Measurements from ENCODE around the gene CCDC78. TPM values are rescaled to one million over a fixed set of nuclear protein-coding genes. Genes with fewer than 3 reads are reported as not detected.
A peak's percentile ranks its signal among the peaks of the same experiment; 100 is the strongest.

The CCDC78 gene
- total and polyA plus RNA-seq, 2 of the 13 experiments (the other 11 are each of a cell fraction or from before 2014, with no cell fraction given), result 0.53 to 1.5 TPM

GRCh38 chr16:700684-701584 lies 25.3 kb downstream of the CCDC78 start (continued):
- TF ChIP-seq ZNF615 (CRISPR knock-in tag; IDR thresholded peaks at IDR 0.05; ENCODE audit: borderline replicate concordance) (no peak), JUND (CRISPR knock-in tag; IDR thresholded peaks at IDR 0.05) (no peak), GLMP (CRISPR knock-in tag; IDR thresholded peaks at IDR 0.05; ENCODE audit: borderline replicate concordance) (no peak), CHD2 (IDR thresholded peaks at IDR 0.05; ENCODE audit: low read depth, low read length) (no peak), ONECUT2 (CRISPR knock-in tag; IDR thresholded peaks at IDR 0.05) (no peak), KMT2B (CRISPR knock-in tag; IDR thresholded peaks at IDR 0.05) (no peak), ZNF780A (CRISPR knock-in tag; IDR thresholded peaks at IDR 0.05) (no peak), HOXA9 (CRISPR knock-in tag; IDR thresholded peaks at IDR 0.05; ENCODE audit: borderline replicate concordance) (peak; percentile 54; the same call in 1 of the 2 replicates), ZMYM2 (CRISPR knock-in tag; IDR thresholded peaks at IDR 0.05) (no peak), GATA4 (IDR thresholded peaks at IDR 0.05; ENCODE audit: borderline replicate concordance, low read depth) (no peak), ZNF580 (CRISPR knock-in tag; IDR thresholded peaks at IDR 0.05; ENCODE audit: borderline replicate concordance, low read depth) (0 out of 2 replicates have a peak, but pooled peaks have one; percentile 27), HMG20B (CRISPR knock-in tag; conservative IDR thresholded peaks at IDR 0.05) (no peak), RARG (CRISPR knock-in tag; IDR thresholded peaks at IDR 0.05; ENCODE audit: low read depth) (peak; percentile 64; the same call in 1 of the 2 replicates), ZNF598 (CRISPR knock-in tag; IDR thresholded peaks at IDR 0.05; ENCODE audit: borderline replicate concordance) (no peak), NFIB (CRISPR knock-in tag; IDR thresholded peaks at IDR 0.05; ENCODE audit: borderline replicate concordance) (no peak), ZNF614 (CRISPR knock-in tag; IDR thresholded peaks at IDR 0.05; ENCODE audit: borderline replicate concordance) (no peak), SRSF1 (optimal IDR thresholded peaks at IDR 0.05; ENCODE audit: low read depth, low read length) (no peak), ZBTB49 (CRISPR knock-in tag; IDR thresholded peaks at IDR 0.05; ENCODE audit: borderline replicate concordance) (no peak), ZSCAN31 (CRISPR knock-in tag; IDR thresholded peaks at IDR 0.05; ENCODE audit: low read depth) (no peak), RXRB (CRISPR knock-in tag; IDR thresholded peaks at IDR 0.05; ENCODE audit: borderline replicate concordance) (no peak), ZNF484 (CRISPR knock-in tag; IDR thresholded peaks at IDR 0.05; ENCODE audit: borderline replicate concordance, low read depth) (no peak; the same call in 1 of the 2 replicates), XRCC5 (optimal IDR thresholded peaks at IDR 0.05; ENCODE audit: low read length) (no peak), FOXC1 (CRISPR knock-in tag; IDR thresholded peaks at IDR 0.05; ENCODE audit: borderline replicate concordance) (no peak), EED (CRISPR knock-in tag; IDR thresholded peaks at IDR 0.05) (no peak), ZNF18 (CRISPR knock-in tag; IDR thresholded peaks at IDR 0.05; ENCODE audit: insufficient replicate concordance) (no peak)
